OCI-M2 (cell line): ENCODE results near the gene MOSPD2.

Experiments used
- DNase-seq: peaks from one replicate; lab custom pipeline; 2025; ENCODE audit not compliant: unreplicated experiment; lab: John Stamatoyannopoulos, UW

The MOSPD2 gene

GRCh38 chrX:14872851-14873675 is at the start of gene MOSPD2, which contains the start of gene FANCB:
Gene MOSPD2, plus strand, starts transcription at chrX:14873421. Its CDS starts 108 bp downstream, at chrX:14873529.
Gene FANCB, minus strand, starts transcription at chrX:14873069. Its CDS starts 7,559 bp downstream, at chrX:14865510.
- DNase-seq: peak; percentile 61

DNA sequence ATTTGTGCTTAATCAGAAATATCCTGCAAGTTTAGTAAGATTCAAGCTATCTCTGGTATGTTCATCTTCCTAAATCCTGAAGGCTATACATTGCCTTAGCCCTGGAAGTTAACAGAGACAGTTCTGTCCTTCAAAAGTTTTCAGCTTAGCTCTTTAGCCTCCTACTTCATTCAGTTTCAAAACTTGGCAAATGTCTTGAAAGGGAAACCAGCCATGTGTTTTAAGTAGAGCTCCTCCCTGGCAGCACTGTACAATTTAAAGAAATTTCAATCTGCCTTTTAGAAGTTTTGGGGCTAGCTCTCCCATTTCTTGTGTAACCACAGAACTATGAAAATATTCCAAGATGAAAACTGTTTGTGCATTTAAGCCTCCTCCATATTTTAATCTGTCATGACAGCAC is 47.4 kb upstream of the MOSPD2 start:
- no peak for DNase-seq

GRCh38 chrX:14826319-14826718 is 46.9 kb upstream of the MOSPD2 start:
- no peak for DNase-seq

GRCh38 chrX:14829643-14830042 is 43.6 kb upstream of the MOSPD2 start:
- no peak for DNase-seq

- DNase-seq: no peak
Measured at GRCh38 chrX:14832151-14832550, 41.1 kb upstream of the MOSPD2 start.

GRCh38 chrX:14832586-14832985 is 40.6 kb upstream of the MOSPD2 start:
- no peak for DNase-seq

DNA sequence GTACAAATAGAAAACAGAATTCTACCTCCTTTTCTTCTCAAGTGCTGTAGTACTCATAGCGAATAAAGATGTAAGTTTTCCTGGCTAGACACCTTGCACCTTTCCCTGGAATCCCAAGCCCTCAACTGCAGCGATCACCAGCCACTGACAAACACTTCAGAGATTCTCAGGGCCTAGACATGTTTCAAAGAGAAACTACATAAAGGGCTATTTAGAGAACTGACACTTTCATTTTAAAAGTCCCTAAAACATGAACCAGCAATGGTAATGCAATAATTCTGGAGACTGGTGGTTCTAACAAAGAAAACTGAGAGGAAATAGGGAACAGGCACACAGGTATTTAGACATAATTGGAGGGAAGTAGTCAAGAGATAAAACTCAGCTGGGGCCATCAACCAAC is 36.1 kb upstream of the MOSPD2 start:
- DNase-seq: no peak

GRCh38 chrX:14843666-14844065 is 29.6 kb upstream of the MOSPD2 start:
- no peak for DNase-seq

DNA sequence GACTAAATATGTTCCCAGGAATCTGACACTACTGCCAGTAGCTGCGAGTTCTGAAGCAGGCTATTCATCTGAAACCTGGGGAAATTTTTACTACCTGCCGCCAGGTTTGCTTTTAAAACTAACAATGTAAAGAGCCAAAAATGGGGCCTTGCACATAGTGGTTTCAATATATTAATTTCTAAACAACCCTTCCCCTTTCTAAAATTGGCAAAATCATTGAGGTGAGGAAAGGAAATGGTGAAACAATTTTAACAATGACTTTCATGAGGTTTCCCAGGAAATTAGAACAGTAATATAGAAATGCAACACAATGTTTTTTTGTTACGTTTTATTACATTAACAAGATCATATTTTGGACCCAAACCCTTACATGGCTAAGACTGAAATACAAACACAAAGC is 21.7 kb upstream of the MOSPD2 start:
- no peak for DNase-seq

- no peak for DNase-seq
Measured at GRCh38 chrX:14864631-14865030, 8.6 kb upstream of the MOSPD2 start.

- no peak for DNase-seq
Measured at GRCh38 chrX:14865201-14865600, 8.0 kb upstream of the MOSPD2 start.

- DNase-seq: no peak
Measured at GRCh38 chrX:14871767-14872166, 1.5 kb upstream of the MOSPD2 start.

DNA sequence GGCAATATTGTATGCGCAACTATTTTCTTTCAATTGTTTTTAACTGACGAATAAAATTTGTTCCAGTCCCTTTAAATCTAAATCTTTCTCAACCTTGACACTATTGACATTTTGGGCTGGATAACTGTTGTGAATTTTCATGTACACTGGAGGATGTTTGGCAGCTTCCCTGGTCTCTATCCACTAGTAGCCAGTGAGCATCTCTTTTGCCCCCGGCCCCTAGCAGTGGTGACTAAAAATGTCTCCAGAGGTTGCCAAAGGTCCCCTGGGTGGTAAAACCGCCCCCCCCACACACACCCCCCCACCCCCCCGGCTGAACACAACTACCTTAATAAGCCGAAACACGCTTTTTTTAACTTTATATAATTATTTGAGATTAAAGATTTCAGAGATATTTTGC is 866 bp upstream of the MOSPD2 start:
- DNase-seq: no peak

GRCh38 chrX:14873676-14874049 is 442 bp downstream of the MOSPD2 start:
- no peak for DNase-seq

DNA sequence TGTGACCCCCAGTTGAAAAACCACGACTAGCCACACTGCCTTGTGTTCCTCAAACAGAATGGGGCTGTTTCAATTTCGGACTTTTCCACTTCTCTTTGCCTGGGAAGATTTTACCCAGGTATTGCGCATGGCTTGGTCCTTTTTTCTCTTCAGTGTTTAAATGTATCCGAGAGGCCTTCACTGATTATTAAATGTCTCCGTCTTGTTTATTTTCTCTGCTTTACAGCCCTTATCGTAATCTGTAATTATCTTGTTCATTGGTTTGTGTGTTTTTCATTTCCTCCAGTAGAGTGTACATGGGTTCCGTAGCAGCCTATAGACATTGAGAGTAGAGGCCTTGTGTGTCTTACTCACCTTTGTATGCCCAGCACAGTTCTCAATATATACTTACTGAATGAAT is 2.4 kb downstream of the MOSPD2 start:
- no peak for DNase-seq

DNA sequence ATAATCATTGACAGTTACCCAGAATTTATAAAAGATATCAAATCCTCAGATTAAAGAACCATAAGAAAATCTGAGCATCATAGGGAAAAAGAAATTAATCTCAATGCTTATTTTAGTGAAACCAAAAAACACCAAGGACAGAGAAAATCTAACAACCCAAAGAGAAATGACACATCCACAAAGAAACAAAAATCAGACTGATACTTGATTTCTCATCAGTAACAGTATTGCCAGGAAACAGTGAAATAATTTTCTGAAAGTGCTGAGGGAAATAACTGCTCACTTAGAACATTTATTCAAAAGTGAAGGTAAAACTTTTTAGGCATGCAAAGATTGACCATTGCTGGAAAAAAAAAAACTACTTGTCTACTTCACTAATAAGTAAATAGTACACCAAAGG is 10.6 kb downstream of the MOSPD2 start:
- no peak for DNase-seq

- DNase-seq: no peak
Measured at GRCh38 chrX:14884714-14885113, 11.5 kb downstream of the MOSPD2 start.

DNA sequence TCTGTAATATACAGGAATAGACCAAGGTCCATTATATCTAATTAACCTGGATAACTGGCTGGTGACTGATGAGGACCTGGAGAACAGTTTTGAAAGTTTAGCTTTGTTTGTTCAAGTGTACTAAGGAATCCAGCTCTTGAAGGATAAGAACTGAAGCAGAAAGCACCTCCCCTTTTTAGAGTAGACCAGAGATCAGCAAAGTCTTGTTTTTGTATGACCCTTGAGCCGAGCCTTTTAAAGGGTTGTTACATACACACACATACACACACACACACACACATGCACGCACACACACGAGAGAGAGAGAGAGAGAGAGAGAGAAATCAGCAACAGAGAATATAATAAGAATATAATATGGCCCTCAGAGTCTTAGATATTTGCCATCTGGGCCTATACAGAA is 13.0 kb downstream of the MOSPD2 start:
- no peak for DNase-seq

DNA sequence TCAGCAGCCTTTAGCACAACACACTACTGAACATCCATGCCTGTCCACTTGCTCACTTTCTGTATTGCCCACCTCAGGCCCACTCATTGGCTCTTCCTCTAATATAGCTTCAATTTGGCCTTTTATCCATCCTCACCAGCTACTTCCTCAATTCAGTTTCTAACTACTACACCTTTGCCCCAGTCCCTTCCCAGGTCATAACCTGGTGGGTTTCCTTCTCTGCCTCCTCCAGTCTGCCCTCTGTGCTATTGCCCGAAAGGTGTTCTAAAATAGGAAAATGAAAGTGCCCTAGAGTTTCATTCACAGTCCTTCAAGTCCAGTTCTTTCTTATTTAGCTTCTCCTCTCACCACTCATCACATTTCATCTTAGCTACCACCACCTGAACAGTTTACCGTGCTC is 23.1 kb downstream of the MOSPD2 start:
- no peak for DNase-seq

DNA sequence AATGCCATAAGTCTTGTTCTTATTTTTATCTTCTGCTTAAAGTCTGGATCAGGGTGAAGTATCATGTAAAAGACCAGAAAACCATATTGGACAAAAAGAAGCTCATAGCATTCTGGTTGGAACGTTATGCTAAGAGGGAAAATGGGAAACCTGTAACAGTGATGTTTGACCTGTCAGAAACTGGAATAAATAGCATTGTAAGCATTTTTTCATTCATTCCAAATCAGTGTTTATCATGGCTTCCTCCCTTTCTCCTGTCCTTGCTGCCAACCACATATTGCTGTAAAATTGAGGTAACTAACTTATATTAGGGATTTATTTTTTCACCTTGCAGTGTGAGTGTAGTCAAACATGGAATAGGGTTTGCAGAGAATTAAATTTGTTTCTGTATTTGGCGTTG is 23.8 kb downstream of the MOSPD2 start:
- no peak for DNase-seq

- DNase-seq: no peak
Measured at GRCh38 chrX:14899607-14900006, 26.4 kb downstream of the MOSPD2 start.

DNA sequence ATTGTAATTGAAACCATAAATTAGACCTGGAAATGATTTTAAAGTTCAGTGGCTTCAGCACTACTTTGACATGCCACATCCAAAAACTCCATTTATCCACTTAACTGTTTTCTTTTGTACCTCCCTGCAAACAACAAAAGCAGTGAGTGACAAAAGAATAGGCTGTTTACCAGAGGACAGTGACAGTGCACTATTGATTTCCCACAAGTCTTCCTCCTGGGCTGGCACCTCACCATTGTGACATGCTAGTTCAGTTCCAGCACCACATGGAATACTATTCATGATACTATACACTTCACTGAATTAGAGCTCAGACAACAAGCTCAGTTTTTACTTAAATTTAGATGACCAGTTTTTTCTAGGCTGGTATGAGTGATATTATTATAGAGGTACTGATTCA is 29.3 kb downstream of the MOSPD2 start:
- no peak for DNase-seq

DNA sequence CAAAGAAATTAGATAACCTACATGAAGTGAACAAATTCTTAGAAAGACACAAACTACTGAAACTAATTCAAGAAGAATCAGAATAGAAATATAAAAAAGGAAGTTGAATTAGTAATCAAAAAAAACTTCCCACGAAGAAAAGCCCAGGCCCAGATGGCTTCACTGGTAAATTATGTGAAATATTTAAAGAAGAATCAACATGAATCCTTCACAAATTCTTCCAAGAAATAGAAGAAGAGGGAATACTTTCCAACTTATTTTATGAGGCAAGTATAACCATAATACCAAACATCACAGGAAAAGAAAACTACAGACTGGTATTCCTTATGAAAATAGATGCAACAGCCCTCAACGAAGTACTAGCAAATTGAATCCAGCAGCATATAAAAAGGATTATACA is 30.7 kb downstream of the MOSPD2 start:
- DNase-seq: no peak
